SW480 (cell line): ENCODE measurements around the gene KCTD10.
"Not testable (repeated sequence)": the region's sequence is repeated elsewhere in the genome, so short reads cannot be mapped to it uniquely, and the experiment has no call there.

Source experiments
- DNase-seq: peaks from one replicate; pipeline ENCODE4 v3.0.0-alpha.2; 2016; ENCODE audit warnings: low spot score

The KCTD10 gene

DNA sequence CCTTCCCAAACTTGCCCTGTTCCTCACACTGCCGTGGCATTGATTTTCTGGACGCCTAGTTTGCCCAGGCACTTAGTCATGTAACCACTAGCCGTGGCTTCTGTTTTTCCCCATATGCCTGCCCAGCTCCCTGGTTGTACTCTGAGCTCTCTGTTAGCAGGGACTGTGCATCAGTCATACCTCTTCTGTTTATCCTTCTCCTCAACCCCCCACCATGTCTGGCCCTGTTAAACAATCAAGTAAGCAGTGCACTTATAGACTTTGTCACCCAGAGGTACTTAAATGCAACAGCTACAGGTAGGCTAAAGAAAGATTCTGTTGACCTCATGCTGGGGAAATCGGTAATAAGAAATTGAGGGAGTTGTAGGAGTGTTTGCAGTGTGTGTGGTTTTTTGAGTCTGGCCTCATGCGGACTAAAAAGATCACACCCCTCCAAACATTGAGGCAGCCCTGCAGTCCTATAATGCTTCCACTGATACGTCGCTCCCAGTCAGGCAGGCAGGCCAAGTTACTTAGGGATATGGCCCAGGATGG is 17.3 kb upstream of the KCTD10 start:
- DNase-seq = no peak

DNA sequence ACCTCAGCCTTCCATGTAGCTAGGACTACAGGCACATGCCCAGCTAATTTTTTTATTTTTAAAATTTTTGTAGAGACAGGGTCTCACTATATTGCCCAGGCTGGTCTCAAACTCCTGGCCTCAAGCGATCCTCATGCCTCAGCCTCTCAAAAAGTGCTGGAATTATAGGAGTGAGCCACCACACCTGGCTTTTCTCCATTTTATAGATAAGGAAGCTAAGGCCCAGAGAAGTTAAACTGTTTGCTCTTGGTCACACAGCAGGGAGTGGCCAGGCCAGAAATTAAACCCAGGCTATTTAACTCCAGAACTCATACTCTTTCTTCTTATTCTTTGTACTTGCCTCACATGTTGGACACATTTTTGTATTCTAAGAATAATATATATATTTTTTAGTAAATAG is 16.8 kb upstream of the KCTD10 start:
- DNase-seq = no peak

DNA sequence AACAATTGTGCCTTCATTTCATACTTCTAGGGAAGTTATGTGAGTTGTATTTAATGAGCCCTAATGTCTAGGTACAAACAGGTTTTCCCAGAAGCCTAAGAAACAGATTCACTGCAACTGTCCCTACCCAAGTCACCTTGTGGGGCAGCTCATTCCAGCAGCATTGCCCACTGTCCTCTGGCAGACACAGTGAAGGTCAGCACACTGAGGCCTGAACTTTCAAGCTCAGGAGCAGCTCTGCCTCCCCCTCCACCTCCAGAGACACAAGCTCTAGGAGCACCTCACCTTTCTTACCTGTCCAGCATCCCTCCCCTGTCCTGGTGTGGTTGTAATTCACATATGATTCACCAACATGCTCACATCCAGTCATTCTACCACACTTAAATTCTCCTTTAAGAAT is 16.0 kb upstream of the KCTD10 start:
- DNase-seq = no peak

DNA sequence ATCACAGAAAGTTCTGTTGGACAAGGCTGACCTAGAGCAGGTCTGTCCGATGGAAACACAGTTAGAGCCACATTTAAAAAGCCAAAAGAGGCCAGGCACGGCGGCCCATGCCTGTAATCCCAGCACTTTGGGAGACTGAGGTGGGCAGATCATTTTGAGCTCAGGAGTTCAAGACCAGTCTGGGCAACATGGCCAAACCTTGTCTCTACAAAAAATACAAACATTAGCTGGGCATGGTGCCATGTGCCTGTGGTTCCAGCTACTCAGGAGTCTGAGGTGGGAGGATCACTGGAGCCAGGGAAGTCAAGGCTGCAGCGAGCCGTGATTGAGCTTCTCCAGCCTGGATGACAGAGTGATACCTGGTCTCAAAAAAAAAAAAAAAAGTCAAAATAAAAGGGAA is 15.3 kb upstream of the KCTD10 start:
- no peak for DNase-seq

- DNase-seq = no peak
Observed at GRCh38 chr12:109491671-109492070, 14.6 kb upstream of the KCTD10 start.

- DNase-seq = no peak
Observed at GRCh38 chr12:109489955-109490565, 13.0 kb upstream of the KCTD10 start.

GRCh38 chr12:109489016-109489954 is 12.2 kb upstream of the KCTD10 start:
- no peak for DNase-seq

DNA sequence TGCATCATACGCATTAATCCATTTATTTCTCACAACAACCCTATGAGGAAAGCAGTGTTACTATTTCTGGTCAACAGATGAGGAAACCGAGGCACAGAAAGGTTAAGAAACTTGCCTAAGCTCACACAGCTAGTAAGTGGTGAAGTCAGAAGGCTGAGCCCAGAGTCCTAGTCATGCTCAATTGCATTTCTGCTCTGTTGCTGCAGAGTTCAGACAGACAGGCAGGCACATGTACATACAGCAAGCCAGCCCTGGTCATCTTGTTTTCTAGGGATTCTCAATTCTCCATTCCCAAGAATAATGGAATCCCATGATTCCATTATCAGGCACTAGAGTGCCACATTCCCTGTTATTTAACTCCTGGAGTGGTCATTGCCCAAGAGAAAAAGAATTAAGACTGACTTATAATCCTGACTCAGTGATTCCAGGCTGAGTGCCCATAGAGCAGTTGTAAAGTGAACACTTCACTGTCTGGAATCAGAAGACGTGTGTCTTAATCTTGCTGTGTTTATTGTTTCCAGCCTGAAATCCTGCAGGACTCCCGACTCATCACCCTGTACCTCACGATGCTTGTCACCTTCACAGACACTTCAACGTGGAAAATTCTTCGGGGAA is 11.1 kb upstream of the KCTD10 start:
- no peak for DNase-seq

DNA sequence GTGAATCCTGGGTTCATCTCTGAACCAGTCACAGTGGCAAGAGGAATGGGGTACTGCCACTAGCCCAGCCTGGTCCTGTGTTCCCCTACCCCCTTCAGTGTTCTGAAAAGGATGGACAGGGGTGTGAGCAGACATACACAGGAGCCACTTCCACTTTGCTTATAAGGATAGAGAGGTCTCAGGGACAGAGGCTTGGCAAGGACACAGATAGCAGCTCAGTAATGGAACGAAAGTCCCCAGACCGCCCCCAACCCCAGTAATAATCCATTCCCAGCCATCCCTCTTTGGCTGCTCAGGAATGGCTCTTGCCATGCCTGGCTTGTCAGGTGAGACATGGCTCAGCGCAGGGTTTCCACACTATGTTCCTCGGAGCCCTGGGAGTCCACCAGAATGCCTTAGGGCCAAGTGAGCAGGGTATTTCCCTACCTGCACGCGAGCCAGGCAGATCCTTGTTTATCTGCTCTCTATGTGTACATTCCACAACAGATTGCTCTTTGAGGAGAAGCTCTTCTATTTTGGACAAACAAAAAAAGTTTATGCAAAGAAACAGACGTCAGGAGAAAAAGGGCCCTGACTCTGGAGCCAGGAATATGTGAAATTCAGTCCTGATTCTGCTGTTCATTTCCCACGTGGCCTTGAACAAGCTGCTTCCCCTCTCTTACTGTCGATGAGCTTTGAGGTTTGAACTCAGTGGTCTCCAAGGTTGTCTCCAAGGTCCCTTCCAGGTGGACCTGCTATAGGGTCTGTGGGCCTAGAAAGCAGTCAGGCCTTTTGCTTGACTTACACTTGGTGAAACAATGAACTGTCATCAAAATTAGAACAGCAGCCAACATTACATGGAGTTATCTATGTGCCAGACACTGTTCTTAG is 10.3 kb upstream of the KCTD10 start:
- DNase-seq = no peak

DNA sequence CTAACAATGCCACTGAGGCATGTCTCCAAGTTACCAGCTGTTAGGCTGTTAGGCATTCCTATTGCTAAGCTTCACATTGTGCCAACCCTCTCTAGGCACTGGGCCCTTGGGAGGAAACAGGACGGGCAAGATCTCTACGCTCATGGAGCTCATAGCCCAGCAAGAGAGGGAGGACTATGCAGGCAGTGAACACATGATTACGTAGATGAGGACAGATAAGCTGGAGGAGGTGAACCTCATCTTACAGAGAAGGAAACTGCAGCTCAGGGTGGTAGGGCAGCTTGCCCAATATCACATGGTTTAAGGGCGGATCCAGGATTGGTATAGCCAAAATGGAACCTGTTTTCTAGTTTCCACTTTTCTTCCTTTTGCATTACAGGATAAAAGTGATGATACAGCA is 8.1 kb upstream of the KCTD10 start:
- no peak for DNase-seq

DNA sequence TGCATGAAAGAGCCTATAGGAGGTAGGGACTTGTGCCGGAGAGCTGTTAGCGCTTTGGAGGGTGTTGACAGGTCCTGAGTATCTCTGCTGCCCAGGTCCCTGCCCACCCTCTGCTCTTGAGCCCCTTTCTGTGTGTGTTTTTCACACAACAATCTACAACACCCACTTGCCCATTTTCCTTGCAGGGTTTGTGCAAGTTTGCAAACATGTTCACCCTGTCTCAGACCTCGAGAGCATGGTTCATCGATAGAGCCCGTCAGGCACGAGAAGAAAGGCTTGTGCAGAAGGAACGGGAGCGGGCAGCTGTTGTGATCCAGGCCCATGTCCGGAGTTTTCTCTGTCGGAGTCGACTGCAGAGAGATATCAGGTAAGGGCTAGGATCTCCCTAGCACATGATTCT is 6.2 kb upstream of the KCTD10 start:
- no peak for DNase-seq

DNA sequence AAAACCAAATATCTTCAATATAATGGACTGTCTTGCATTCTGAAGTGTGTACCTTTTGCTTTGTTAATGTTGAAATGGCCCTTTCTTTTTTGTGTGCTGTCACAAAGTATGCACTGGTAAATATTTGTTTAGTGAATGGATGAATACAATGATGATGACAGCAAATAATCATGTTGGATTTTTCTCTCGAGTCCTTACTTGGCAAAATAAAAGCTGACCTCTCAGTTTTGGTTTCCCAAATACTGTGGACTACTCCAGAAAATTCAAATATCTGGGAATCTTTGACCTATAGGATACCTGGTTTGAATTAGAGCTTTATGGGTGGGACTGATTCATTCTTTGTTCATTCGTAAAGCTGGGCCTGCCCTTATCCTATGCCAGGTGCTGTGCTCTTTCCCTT is 5.8 kb upstream of the KCTD10 start:
- no peak for DNase-seq

GRCh38 chr12:109482491-109482890 is 5.4 kb upstream of the KCTD10 start:
- DNase-seq = no peak

DNA sequence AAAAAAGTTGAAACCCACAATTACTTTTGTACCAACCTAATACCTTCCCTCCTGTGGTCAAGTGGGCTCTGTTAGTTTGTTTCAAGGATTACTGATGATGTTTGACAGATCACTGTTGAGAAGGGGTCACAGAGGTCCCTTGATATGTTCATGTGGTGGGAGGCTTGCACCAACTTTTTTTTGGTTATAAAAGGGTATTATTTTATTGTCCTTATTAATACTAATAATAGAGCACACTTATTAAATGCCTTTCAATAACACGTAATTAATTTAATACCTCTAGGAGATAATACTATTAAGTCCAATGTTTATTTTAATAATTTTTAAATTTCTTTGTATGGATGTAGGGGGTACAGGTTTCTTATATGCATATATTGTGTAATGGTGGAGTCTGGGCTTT is 4.8 kb upstream of the KCTD10 start:
- no peak for DNase-seq

DNA sequence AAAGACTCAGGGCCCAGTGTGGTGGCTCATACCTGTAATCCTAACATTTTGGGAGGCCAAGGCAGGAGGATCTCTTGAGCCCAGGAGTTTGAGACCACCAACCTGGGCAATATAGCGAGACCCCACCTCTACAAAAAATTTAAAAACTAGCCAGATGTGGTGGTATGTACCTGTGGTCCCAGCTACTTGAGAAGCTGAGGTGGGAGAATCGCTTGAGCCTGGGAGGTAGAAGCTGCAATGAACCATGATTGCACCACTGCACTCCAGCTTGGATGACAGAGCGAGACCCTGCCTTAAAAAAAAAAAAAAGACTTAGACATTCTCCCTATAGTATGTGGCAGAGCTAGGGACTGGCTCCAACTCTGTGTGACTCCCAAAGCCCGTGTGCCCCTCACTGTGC is 3.3 kb upstream of the KCTD10 start:
- no peak for DNase-seq

DNA sequence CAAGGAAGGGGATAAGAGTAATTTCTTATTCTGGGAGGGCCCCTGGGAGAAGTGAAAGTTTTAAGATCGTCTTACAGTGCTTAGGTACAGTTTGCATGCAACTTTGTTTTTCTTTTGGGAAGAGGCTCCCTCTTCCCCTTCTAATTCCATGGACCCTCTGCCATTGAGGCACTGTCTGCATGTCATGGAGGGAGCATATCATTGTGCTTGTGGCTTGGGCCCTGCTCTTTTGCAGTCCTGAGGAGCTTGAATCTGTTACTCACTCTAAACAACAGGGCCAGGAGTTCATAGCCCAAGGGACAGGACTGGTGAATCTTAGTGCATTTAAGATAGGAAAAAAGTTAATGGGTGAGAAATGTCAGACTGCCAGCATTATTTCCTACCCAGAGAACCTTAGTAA is 2.7 kb upstream of the KCTD10 start:
- no peak for DNase-seq

DNA sequence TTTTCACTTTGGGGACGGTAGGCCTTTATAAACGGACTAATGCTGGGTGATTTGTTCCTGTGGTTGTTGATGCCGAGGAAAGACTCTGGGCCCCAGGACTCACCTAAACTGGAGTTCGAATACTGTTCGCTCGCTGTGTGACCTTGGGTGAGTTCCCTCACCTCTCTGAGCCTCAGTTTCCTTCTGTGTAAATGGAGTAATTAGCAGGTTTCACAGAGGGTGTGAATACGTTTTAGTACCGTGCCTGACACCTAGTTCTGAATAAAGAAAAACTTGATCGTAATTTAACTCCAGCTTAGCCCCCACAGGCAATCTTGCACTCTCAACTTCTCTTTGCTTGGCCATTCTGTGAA is 839 bp upstream of the KCTD10 start:
- no peak for DNase-seq

DNA sequence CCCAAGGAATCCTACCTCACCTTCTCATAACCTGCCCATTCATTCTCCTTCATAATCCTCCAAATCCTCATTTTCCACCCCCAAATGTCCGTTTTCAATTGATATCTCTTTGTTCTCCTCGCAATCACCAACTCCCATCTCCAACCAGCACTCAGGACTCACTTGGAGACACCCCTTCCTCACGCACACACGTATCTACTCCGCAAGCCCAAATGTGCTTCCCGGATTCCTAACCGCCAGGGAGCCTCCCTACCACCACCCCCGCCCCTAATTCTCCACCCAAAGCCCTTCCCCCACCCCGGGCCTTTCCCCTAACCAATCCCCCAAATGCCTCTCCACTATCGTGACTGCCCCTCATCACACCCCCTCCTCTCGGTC is 304 bp downstream of the KCTD10 start:
- no peak for DNase-seq

DNA sequence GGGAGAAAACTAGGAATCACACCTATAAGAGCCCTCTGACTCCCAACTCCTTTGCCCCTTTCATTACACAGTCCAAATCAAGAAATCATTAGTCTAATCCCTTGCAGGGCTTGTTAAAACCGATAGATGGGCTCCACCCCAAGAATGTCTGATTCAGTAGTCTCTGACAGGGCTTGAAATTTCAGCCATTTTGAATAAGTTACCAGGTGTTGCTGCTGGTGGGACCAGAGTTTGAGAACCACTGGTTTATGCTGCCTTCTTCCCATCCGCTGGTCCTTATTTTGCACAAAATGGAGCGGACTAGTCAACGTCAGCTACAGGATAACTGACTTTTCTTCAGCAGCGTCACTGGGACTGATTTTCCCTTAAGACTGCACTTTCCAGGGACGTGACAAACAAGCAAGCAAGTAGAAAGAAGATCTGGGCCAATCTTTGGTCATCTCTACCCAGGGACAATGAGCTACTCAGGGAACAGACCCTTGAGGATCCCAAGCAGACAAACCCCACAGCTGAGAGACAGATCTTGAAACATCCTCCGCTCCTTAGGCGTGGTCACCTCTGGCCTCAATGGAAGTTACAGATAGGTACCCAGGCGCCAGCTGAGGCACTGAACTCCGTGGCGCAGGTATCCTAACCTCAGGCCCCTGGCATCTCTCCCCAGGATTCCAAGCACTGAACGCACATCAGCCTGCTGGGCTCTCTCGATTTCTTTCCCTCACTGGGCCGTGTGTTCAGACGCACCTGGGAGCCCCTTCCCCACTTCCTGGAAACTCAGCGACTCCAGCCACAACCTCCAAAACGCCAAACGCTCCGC is 900 bp downstream of the KCTD10 start:
- no peak for DNase-seq

DNA sequence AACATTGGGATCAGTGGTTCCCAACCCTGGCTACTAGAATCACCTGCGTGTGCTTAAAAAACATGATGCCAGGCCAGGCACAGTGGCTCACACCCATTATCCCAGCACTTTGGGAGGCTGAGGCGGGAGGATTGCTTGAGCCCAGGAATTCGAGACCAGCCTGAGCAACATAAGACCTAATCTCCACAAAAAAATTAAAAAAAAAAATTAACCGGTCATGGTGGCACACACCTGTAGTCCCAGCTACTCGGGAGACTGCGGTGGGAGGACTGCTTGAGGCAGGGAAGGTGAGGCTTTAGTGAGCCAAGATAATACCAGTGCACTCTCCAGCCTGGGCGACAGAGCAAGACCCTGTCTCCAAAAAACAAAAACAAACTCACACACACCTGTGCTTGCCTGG is 2.0 kb downstream of the KCTD10 start:
- no peak for DNase-seq

DNA sequence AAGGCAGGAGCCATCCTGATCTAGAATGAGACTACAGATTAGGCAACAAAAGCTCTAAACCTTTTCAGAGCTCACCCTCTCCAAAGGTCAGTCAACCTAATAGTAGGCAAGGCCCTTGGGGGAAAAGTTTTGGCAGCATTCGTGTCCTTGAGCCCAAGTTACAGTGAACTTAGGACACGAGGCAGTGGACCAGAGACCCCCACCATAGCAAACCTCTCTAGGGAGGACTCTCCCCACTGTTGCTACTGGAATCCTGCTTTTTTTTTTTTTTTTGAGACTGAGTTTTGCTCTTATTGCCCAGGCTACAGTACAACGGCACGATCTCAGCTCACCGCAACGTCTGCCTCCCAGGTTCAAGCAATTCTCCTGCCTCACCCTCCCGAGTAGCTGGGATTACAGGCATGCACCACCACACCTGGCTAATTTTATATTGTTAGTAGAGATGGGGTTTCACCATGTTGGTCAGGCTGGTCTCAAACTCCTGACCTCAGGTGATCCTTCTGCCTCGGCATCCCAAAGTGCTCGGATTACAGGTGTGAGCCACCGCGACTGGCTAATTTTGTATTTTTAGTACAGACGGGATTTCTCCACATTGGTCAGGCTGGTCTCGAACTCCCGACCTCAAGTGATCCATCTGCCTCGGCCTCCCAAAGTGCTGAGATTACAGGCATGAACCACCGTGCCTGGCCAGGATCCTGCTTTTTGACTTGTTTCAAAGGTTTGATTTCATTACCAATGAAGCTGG is 3.4 kb downstream of the KCTD10 start:
- DNase-seq = not testable (repeated sequence)
